ENCODE measurements around the gene OLIG1.

- TF ChIP-seq CTCF (IDR thresholded peaks at IDR 0.05 in 4 of 5, conservative IDR thresholded peaks at IDR 0.05 in 1 of 5) = no peak
- no peak for TF ChIP-seq POLR2A (IDR thresholded peaks at IDR 0.05)
Observed at GRCh38 chr21:33088384-33088783, 18.4 kb downstream of the OLIG1 start.

Data from gastrocnemius medialis (tissue), 4 donors.